ENCODE data around the gene NUP205. TPM values are rescaled to one million over a fixed set of nuclear protein-coding genes. Genes with fewer than 3 reads are reported as not detected.

Gene NUP205
- polyA plus RNA-seq, 1 donor from 2014 or later: 32.3 TPM

- no peaks in the 10 kb centered on the region for H3K9me2 ChIP-seq (ENCODE audit: insufficient read depth, low read length)
- no peaks in the 10 kb centered on the region for H3K27me3 ChIP-seq (ENCODE audit: insufficient read depth, low read depth, low read length)
- TF ChIP-seq RAD21 (conservative IDR thresholded peaks at IDR 0.05): peak; percentile 78
- TF ChIP-seq EZH2 (IDR thresholded peaks at IDR 0.05; ENCODE audit: borderline replicate concordance, insufficient read depth, low read length, poor library complexity, severe bottlenecking): no peak
- TF ChIP-seq SMC3 (conservative IDR thresholded peaks at IDR 0.05; ENCODE audit: poor library complexity): peak; percentile 85
- TF ChIP-seq EP300 (conservative IDR thresholded peaks at IDR 0.05; ENCODE audit: poor library complexity, severe bottlenecking): no peak
- no peak for TF ChIP-seq TAF1 (IDR thresholded peaks at IDR 0.05; ENCODE audit: low read depth)
- peak; percentile 80 for TF ChIP-seq CTCF (IDR thresholded peaks at IDR 0.05; ENCODE audit: poor library complexity, severe bottlenecking)
- TF ChIP-seq REST (IDR thresholded peaks at IDR 0.05; ENCODE audit: borderline replicate concordance): no peak
- no peak overlapping the region for H3K4me2 ChIP-seq (ENCODE audit: low read length)
- peaks cover 44% of the 10 kb centered on the region for H3K79me2 ChIP-seq (replicated peaks; ENCODE audit: insufficient read depth, low read length)
- no peak overlapping the region for H3K9ac ChIP-seq (ENCODE audit: low read length)
- no peaks in the 10 kb centered on the region for H3F3A ChIP-seq (ENCODE audit: insufficient read depth, low read length, poor library complexity, severe bottlenecking)
- peaks cover 8% of the 10 kb centered on the region for H3K36me3 ChIP-seq (ENCODE audit: insufficient read depth, low read length)
- no peaks in the 10 kb centered on the region for H3K9me3 ChIP-seq (ENCODE audit: low read length)
- H4K20me1 ChIP-seq (ENCODE audit: insufficient read depth): no peaks in the 10 kb centered on the region
- H3K4me3 ChIP-seq (ENCODE audit: low read length): no peak overlapping the region
- H3K27ac ChIP-seq (ENCODE audit: low read length): no peak overlapping the region
- no peak overlapping the region for H2AFZ ChIP-seq (ENCODE audit: low read depth, low read length)
Measured at GRCh38 chr7:135672560-135673359, 115.0 kb downstream of the NUP205 start.

GRCh38 chr7:135673360-135673706 lies 115.6 kb downstream of the NUP205 start:
- TF ChIP-seq EP300 (conservative IDR thresholded peaks at IDR 0.05; ENCODE audit: poor library complexity, severe bottlenecking): no peak
- no peak for TF ChIP-seq POLR2AphosphoS5 (IDR thresholded peaks at IDR 0.05)
- TF ChIP-seq MXI1 (conservative IDR thresholded peaks at IDR 0.05; ENCODE audit: poor library complexity, severe bottlenecking): no peak
- no peak for TF ChIP-seq TAF1 (IDR thresholded peaks at IDR 0.05; ENCODE audit: low read depth)
- TF ChIP-seq RAD21 (conservative IDR thresholded peaks at IDR 0.05): no peak
- no peak for TF ChIP-seq REST (IDR thresholded peaks at IDR 0.05; ENCODE audit: borderline replicate concordance)
- TF ChIP-seq SMC3 (conservative IDR thresholded peaks at IDR 0.05; ENCODE audit: poor library complexity): no peak
- no peak for TF ChIP-seq CTCF (IDR thresholded peaks at IDR 0.05; ENCODE audit: poor library complexity, severe bottlenecking)
- TF ChIP-seq EZH2 (IDR thresholded peaks at IDR 0.05; ENCODE audit: borderline replicate concordance, insufficient read depth, low read length, poor library complexity, severe bottlenecking): no peak
- Histone ChIP-seq H3K9ac (ENCODE audit: low read length) (no peak overlapping the region), H3K36me3 (ENCODE audit: insufficient read depth, low read length) (peaks cover 8% of the 10 kb centered on the region), H3K4me2 (ENCODE audit: low read length) (no peak overlapping the region), H3K79me2 (replicated peaks; ENCODE audit: insufficient read depth, low read length) (peaks cover 38% of the 10 kb centered on the region), H2AFZ (ENCODE audit: low read depth, low read length) (no peak overlapping the region), H3K27ac (ENCODE audit: low read length) (no peak overlapping the region), H3K9me2 (ENCODE audit: insufficient read depth, low read length) (no peaks in the 10 kb centered on the region), H3K27me3 (ENCODE audit: insufficient read depth, low read depth, low read length) (no peaks in the 10 kb centered on the region), H4K20me1 (ENCODE audit: insufficient read depth) (no peaks in the 10 kb centered on the region), H3F3A (ENCODE audit: insufficient read depth, low read length, poor library complexity, severe bottlenecking) (no peaks in the 10 kb centered on the region), H3K9me3 (ENCODE audit: low read length) (no peaks in the 10 kb centered on the region), H3K4me3 (ENCODE audit: low read length) (no peak overlapping the region)
